HG02571 (cell line): ENCODE results near the gene ZNF654.
"Not testable (repeated sequence)": the region's sequence is repeated elsewhere in the genome, so short reads cannot be mapped to it uniquely, and the experiment has no call there.

Experiments
- ATAC-seq: cut with Tn5 transposase; IDR thresholded peaks from one replicate; pipeline ENCODE4 v1.9.1; 2021; ENCODE audit warnings: mild to moderate bottlenecking, moderate library complexity; ENCODE audit not compliant: unreplicated experiment

ZNF654 gene

GRCh38 chr3:88133711-88134263, 74.7 kb downstream of the ZNF654 start:
- ATAC-seq = no peak

- no peak for ATAC-seq
Observed at GRCh38 chr3:88137836-88138235, 78.8 kb downstream of the ZNF654 start.

- no peak for ATAC-seq
Observed at GRCh38 chr3:88141458-88142083, 82.5 kb downstream of the ZNF654 start.

DNA sequence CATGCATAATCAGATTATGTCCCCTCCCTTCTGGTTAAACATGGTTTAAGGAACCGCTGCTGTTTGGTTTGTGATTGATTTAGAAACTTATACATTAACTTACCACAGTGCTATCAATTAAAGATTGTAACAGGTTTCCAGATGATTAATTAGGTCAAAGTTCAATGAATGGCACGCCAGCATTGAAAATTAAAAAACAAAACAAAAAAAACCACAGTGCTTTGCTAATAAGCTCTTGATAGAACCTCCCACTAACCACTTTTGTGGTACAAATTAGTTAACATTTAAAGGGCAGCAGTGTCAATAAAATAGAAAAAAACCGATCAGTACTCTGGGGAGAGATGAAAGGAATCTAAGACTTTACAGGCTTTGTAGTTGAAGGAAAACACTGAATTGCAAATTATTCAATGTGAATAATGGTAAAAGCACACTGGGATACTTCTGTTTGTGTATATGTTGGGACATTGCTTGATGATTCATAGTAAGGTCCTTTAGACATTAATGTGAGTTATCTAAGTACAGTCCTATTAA, 83.1 kb downstream of the ZNF654 start:
- no peak for ATAC-seq

DNA sequence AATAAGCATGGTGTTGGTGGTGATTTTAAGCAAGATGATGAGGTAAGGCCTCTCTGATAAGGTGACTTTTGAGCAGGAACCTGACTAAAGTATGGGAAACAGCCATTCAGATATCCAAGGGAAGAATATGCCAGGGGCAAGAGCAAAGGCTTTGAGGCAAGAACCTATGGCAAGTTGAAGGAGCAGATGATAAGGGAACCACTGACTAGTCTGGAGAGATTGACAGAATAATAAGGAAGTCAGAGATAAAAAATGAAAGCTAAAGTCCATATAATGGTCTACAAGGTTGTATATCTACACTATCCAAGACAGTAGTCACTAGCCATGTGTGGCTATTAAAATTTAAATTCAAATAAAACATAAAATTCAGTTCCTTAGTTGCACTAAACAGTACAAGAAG, 88.2 kb downstream of the ZNF654 start:
- ATAC-seq = no peak

GRCh38 chr3:88148651-88149050, 89.6 kb downstream of the ZNF654 start:
- ATAC-seq = no peak

- ATAC-seq = peak; percentile 7
Observed at GRCh38 chr3:88149101-88149508, 90.0 kb downstream of the ZNF654 start.

GRCh38 chr3:88149509-88150362, 90.7 kb downstream of the ZNF654 start, which contains the start of gene C3orf38:
Gene C3orf38 (plus strand): TSS chr3:88149959. CDS start chr3:88150053, 94 bp downstream.
- peak; percentile 79 for ATAC-seq

DNA sequence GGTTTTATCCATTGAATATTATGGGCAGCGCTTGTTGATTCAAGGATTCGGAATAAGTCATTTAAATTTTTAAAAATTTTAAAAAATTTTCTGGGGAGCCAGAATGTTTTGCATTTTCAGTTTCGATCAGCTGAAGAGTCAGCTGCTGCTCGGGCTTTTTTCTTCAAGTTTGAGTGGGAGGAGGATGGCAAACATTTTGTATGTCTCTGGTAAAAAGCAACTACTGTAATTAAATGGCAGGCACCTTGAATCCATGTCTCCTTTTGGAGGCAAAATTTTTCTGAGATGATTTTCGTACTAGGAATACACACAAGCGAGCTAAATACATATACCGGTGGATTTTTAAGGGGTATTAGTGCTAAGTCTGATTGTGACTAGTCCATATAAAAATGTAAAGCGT, 91.3 kb downstream of the ZNF654 start:
- ATAC-seq = peak; percentile 28

DNA sequence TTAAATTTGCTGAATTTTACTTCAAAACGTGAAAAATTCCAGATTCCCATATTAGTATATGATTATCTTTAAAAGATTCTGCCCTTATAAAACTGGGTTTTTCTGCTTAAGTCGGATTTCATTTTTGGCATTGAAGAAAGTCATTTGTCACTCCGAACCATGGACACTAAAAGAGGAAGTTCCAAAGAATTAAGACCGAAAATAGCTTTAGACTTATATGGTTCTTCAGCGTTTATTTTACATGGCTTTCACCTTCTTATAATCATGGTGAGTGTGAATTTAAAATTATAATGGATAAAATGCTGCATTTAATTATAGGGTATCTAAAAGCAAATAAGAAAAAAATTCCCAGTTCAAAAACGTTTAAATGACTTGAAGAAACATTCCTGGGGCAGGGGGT, 91.8 kb downstream of the ZNF654 start:
- ATAC-seq = no peak

DNA sequence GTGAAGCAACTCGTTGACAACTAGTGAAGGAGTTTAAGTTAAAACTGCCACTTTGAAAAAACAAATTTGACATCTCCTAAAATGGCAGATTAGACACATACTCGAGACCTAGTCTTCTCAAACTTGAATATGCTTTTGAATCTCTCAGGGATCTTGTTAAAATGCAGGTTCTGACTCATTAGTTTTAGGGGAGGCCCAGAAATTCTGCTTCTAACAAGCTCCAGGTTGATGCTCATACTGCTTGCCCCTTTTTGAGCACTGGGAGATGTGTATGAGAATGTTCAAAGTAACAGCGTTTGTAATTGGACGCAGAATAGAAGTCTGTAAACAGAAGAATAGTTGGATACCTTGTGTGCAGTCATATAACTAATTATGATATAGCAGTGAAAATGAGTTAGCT, 92.3 kb downstream of the ZNF654 start:
- no peak for ATAC-seq

- ATAC-seq = no peak
Observed at GRCh38 chr3:88152841-88153240, 93.8 kb downstream of the ZNF654 start.

DNA sequence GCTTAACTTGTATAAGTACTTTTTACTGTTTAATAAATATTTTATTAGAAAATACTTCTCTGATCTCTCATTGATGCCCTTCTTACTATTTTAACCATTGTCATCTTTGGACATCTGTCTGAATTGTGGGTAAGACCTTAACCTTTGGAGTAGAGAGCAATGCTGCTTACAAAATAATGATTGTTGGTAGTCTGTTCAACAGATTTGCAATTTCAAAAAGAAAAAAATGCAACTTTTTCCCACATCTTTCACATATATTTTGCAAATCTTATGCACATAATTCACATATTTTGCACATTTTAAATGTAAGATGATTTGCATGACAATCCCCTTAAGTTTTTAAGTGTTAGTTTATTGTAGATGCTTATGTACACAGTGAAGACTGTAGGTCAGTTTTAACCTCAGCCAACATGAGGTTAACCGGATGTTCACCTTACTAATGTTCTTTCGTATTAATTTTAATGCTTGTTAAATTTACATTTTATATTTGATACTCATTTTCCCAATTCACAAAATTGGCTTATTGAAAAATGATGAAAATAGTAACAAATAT, 107.4 kb downstream of the ZNF654 start:
- ATAC-seq = no peak

DNA sequence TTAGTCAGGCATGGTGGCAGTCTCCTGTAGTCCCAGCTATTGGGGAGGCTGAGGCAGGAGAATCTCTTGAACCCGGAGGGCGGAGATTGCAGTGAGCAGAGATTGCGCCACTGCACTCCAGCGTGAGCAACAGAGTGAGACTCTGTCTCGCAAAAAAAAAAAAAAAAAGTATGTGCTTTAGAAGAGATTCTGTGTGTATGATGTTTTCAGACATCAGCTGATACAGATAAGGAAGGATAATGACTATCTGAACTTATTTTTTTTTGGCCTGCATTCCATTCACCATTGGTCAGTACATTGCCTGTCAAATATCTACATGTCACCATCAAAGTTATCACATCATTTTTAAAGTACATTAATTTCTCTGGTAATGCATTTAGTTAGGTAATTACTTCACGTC, 108.1 kb downstream of the ZNF654 start:
- no peak for ATAC-seq

DNA sequence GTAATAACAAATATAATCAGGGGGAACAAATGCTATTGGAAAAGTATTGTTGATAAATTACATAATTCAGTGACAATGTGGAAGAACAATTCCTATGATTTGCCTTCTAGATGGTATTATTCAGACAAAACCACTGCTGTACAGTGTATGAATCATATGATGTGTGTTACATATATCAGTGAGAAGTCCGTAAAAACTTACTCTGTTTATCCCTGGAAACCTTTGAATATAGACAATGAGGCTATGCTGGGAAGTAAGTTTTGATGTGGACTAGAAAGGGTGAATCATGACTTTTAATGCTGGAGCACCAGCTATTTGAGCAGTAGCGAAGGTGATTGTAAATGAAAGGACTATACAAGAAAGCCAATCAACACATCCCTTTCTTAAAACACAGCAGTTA, 108.6 kb downstream of the ZNF654 start:
- ATAC-seq = no peak

DNA sequence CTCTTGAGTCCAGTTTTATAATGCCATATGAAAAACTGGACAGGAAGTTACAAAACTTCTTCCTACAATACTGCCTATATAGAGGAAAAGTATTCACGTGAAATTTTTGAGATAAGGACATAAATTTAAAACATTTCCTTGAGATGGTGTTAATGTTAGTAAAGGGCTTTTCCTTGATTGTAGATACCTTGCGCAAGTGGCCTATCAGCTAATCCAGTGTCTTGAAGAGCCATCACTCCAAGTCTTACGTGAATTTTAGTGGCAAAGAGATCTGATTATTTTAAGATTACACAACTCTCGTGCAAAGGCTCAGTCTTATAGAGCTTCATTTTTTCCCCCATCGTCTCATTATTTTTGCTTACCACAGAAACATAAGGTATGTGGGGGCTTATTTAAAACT, 109.1 kb downstream of the ZNF654 start:
- ATAC-seq = no peak

DNA sequence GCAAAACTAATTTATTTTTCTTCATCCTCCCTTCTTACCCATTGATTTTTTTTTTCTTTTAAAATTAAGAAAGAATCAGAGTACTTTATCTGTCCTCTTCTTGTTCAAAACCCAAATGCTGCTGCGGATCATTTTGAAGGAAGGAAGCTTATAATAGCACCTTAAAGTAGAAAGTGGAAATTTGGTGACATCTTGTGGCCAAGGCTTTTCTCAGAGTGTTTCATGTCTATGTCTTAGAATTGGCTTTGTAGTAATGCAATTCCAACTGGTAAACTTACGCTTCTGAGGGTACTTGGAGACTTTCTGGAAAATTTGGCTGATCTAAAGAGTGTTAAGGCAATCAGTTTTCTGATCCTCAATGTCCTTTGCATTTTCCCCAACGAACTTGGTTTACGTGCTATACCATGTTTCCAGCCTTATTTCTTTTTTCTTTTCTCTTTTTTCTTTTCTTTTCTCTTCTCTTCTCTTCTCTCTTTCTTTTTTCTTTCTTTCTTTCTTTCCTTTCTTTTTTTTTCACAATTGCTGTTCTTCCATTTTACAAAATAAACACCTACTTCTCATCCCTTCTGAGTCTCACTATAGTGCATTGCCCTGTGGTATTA, 121.4 kb downstream of the ZNF654 start:
- peak; percentile 82 for ATAC-seq

- not testable (repeated sequence) for ATAC-seq
Observed at GRCh38 chr3:88182165-88182918, 123.3 kb downstream of the ZNF654 start.

DNA sequence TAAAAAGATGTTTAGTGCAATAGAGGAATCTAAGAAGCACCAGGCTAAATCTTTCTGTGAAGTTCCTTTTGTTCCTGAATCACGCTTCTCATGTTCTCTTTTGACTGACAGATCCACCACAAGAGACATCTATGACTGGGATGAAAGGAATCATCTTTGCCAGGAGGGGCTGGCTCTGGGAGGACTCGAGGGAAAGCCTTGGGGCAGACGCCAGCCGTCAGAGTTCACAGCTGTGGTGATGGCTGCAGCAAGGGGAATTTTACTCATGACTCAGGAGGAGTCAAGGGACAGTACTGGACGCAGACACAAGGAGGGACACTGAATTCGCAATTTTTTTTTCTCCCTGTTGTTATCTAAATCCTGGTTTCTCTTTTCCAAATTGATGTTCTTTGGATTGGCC, 129.4 kb downstream of the ZNF654 start:
- ATAC-seq = no peak

DNA sequence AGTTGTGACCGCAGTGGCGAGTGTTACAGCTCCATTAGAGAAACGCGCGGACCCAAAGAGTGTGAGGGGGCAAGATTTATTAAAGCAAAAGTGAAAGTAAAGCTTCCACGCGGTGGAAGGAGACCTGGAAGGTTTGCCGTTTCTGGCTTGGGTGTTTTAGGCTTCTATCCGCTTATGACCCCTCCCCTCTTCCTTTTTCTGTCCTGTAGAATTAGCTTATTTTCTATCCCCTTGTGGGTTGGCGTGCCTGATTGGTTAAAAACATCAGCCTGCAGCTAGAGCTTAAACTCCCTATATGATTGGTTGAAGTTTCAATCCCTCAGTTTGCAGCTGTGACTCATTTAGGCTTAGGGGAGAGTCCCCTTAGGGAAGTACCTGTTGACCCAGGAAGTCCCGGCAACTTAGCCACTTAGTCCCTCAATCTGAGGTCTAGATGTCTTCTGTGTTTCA, 130.3 kb downstream of the ZNF654 start:
- ATAC-seq = peak; percentile 91
